ENCODE measurements around the gene RNF217.
"Not testable (repeated sequence)": the region's sequence is repeated elsewhere in the genome, so short reads cannot be mapped to it uniquely, and the experiment has no call there.

RNF217 gene

DNA sequence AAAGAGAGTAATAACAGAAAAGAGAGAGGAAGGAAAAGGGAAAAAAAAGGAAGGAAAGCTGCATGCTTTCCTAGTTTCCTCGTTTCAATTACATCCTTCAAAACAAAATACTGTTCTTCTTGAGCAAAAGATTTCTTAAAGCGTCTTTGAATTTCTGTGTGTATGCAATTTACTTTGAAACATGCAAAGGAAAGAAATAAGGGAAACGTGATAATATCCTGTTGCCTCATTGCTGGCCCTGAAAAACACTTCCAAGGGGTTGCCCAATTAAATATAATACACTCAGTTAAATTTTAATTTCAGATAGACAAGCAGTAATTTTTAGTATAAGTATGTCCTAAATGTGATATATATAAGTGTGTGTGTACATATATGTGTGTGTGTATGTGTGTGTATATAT, 140.2 kb downstream of the RNF217 start:
- no peak for DNase-seq

DNA sequence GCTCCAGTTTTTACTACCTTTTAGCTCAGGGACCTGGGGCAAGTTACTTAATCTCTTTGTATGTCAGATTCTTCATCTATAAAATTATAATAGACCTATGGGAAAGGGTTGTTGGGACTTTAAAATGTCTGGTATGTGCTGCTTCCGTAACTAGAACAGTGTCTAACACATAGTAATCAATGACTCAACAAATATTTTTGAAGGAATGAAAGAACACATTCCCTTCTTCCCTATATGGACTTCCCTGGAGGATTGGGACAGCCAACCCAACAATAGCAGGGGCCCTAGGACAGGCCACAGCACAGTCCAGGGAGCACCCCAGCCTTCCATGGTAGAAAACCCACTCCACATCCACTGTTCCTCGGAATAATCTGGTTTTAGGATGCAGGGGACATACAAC, 140.7 kb downstream of the RNF217 start:
- DNase-seq = no peak

- peak; percentile 29 for DNase-seq
These were observed 142.2 kb downstream of the RNF217 start for GRCh38 chr6:125104425-125104824.

DNA sequence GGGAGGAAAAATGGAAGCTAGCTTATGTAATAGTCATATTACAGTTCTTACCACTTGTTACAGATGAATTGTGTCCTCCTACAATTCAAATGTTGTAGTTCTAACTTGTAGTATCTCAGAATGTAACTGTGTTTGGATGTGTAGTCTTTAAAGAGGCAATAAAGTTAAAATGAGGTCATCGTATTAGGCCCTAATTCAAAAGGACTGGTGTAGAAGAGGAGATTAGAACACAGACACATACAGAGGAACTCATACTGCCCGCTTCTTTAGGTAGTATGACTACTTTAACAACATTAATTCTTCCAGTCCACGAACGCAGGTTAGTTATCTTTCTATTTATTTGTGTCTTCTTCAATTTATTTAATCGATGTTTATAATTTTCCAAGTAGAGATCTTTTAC, 144.8 kb downstream of the RNF217 start:
- no peak for DNase-seq

DNA sequence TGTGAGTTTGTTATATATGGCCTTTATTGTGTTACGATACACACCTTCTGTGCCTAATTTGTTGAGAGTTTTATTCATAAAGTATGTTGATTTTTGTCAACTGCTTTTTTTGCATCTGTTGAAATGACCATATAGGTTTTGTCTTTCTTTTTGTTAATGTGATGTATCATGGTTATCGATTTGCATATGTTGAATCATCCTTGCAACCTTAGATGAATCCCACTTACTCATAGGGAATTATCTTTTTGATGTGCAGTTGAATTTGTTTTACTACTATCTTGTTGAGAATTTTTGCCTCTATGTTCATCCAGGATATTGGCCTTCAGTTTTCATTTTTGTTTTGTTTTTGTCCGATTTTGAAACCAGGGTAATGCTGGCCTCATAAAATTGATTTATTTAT, 145.7 kb downstream of the RNF217 start:
- DNase-seq = no peak

- DNase-seq = no peak
These were observed 147.8 kb downstream of the RNF217 start for GRCh38 chr6:125110056-125110455.

DNA sequence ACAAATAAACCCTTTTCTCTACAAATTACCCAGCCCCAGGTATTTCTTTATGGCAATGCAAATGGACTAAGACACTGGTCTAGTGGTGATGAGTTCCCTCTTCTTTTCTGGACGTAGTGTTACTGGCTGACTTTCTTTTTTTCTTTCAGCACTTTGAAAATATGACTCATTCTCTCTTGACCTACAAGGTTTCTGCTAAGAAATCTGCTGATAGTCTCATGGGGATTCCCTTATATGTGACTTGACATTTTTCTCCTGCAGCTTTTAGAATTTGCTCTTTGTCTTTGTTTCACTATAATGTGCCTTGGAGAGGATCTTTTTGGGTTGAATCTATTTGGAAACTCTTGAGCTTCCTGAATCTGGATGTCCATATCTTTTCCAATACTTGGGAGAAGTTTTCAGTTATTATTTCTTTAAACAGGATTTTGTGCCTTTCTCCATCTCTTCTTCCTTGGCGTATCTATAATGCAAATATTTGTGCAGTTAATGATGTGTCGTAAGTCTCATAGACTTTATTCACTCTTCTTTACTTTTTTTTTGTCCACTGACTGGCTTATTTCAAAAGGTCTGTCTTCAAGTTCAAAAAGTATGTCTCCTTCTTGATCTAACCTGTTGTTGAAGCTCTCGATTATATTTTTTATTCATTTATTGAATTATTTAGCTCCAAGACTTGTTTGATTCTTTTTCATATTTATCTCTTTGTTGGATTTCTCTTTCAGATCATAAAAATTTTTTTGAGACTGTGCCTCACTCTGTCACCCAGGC, 149.2 kb downstream of the RNF217 start:
- no peak for DNase-seq

- DNase-seq = no peak
These were observed 150.7 kb downstream of the RNF217 start for GRCh38 chr6:125112934-125113333.

- DNase-seq = peak; percentile 64
These were observed 152.1 kb downstream of the RNF217 start for GRCh38 chr6:125114248-125114858.

GRCh38 chr6:125116170-125116569, 153.9 kb downstream of the RNF217 start:
- DNase-seq = no peak

GRCh38 chr6:125116710-125117109, 154.5 kb downstream of the RNF217 start:
- DNase-seq = no peak

DNA sequence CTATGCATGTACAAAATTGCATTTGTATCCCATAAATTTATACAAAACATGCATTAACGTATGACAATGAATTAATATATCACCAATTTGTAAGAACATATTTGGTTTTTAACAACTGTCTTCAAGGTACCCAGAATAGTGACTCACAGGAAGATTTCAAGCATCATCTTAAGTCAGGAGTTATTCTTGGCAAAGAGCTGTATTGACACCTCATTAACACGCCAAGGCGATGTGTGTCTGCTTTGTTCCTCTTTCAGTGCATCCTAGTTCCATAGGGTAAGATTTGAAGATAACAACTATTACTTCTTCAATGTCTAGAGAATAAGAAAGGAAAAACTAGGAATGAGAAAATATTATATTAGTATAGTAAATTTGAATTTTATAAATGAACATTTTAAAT, 155.6 kb downstream of the RNF217 start:
- DNase-seq = no peak

DNA sequence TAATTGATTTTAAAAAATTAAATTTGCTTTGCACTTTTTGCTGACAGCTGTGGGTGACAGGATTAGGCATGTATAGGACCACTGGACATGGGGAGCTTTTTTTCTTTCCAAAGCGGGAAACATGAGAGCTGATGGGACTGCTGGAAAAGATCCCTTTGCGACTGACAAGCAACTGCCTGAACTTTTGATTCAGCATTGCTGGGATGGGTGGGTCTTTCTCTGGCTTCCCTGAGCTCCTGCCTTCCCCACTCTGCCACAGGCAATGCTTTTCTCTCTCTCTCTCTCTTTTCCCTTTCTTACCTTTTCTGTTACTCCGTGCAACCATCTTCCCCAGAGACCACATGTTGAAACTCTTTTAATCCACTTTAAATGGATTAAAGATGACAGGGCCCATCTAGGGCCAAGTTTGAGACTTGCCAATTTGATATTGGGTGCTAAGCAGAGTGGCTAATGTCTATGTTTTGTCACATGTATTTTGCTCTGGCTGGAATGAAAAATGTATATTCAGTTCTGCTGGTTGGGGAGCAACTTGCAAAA, 157.9 kb downstream of the RNF217 start:
- no peak for DNase-seq

- DNase-seq = no peak
These were observed 159.7 kb downstream of the RNF217 start for GRCh38 chr6:125121894-125122293.

DNA sequence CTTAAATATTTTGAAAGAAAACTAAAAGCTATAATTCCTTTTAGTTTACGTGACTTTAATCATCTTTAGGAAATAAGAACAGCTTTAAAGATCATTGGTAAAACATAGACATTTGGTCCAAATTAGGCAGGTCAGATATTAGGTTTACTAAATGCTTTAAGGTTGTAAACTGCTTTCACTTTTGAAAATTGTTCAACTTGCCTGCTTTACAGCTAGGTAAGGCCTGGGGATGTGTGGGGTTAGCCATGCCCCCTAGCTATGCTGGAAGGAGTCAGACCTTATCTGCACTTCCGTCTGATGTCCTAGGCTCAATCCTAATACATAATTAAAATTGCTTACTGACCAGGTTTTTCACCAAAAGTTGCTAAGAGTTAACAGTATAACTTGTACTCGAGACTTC, 160.8 kb downstream of the RNF217 start:
- no peak for DNase-seq

- no peak for DNase-seq
These were observed 161.3 kb downstream of the RNF217 start for GRCh38 chr6:125123468-125124048.

DNA sequence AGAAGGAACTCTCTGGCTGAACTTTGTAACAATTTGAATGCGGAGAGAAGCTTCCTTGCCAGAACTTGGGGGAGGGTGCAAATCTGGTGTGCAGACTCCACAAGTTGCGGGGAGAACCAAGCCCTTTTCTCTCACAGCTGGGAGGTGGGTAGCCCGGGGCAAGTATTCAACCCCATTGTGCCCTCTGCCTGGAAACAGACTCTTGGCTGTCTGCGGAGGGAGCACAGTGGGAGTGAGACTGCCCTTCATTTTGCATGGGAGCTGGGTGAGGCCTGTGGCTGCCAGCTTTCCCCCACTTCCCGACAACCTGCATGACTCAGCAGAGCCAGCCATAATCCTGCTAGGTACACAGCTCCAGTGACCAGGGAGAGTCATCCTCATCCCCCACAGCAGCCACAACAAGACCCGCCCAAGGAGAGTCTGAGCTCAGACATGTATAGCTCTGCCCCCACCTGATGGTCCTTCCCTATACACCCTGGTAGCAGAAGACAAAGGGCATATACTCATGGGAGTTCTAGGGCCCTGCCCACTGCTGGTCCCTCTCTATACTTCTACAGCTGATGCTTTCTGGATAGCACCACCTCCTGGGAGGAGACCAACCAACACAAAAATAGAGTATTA, 161.9 kb downstream of the RNF217 start:
- no peak for DNase-seq

GRCh38 chr6:125125856-125126255, 163.6 kb downstream of the RNF217 start:
- DNase-seq = not testable (repeated sequence)

DNA sequence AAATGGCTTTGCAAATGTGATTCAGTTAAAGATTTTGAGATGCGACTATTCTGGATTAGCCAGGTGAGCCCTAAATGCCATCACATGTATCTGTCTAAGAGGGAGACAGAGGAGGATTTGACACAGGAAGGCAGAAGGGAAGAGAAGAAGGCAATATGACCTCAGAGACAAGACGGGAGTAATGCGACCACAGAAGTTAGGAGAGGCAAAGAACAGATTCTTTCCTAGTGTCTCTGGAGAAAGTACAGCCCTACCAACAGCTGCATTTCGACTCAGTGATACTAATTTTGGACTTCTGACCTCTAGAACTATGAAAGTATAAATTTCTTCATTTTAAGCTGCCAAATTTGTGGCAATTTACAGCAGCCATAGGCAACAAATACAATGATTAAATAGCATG, 167.1 kb downstream of the RNF217 start:
- DNase-seq = no peak

GRCh38 chr6:125132058-125132457, 169.8 kb downstream of the RNF217 start:
- DNase-seq = no peak

- no peak for DNase-seq
These were observed 174.1 kb downstream of the RNF217 start for GRCh38 chr6:125136378-125136777.

- no peak for DNase-seq
These were observed 175.8 kb downstream of the RNF217 start for GRCh38 chr6:125138083-125138482.

- no peak for DNase-seq
These were observed 178.6 kb downstream of the RNF217 start for GRCh38 chr6:125140808-125141207.

Measured in NCI-H1105 treated with DMSO at 0.1 percent for 48 hours (cell line).